MM.1S (cell line): Measurements from ENCODE around the gene DKK1.

Experiments used
- DNase-seq: peaks from one replicate; pipeline ENCODE4 v3.0.0-alpha.2; 2015
- H2AFZ ChIP-seq: fragments of 300-600 bp; sonication (generic); 2 replicates; pipeline ENCODE4 v1.6.0; 2016; ENCODE audit warnings: antibody characterized with exemption, low read length
- H3F3A ChIP-seq: fragments of 300-600 bp; sonication (generic); 2 replicates; pipeline ENCODE4 v1.6.1; 2016; ENCODE audit warnings: mild to moderate bottlenecking, antibody characterized with exemption, low read length, moderate library complexity, mixed read lengths; ENCODE audit not compliant: insufficient read depth
- H3K27ac ChIP-seq: fragments of 300-600 bp; sonication (generic); 2 replicates; pipeline ENCODE4 v1.5.1; 2016; ENCODE audit warnings: mild to moderate bottlenecking, low read length
- H3K27me3 ChIP-seq: fragments of 300-600 bp; sonication (generic); replicated peaks from 2 replicates; pipeline ENCODE4 v1.6.0; 2016; ENCODE audit warnings: low read length; ENCODE audit not compliant: insufficient read depth
- H3K36me3 ChIP-seq: fragments of 300-600 bp; sonication (generic); replicated peaks from 2 replicates; pipeline ENCODE4 v1.6.1; 2016; ENCODE audit warnings: mild to moderate bottlenecking, low read length, mixed read lengths; ENCODE audit not compliant: insufficient read depth
- H3K4me1 ChIP-seq: fragments of 300-600 bp; sonication (generic); 2 replicates; pipeline ENCODE4 v1.6.1; 2016; ENCODE audit warnings: low read length, mixed read lengths
- H3K4me2 ChIP-seq: fragments of 300-600 bp; sonication (generic); 2 replicates; pipeline ENCODE4 v1.6.0; 2016; ENCODE audit warnings: low read depth, low read length
- H3K4me3 ChIP-seq: fragments of 300-600 bp; sonication (generic); 2 replicates; pipeline ENCODE4 v1.5.1; 2016; ENCODE audit warnings: low read length, mixed read lengths
- H3K79me2 ChIP-seq: fragments of 300-600 bp; sonication (generic); 2 replicates; pipeline ENCODE4 v1.6.1; 2016; ENCODE audit warnings: mixed run types, low read length, mixed read lengths
- H3K9ac ChIP-seq: fragments of 300-600 bp; sonication (generic); 2 replicates; pipeline ENCODE4 v1.6.1; 2016; ENCODE audit warnings: low read length, mixed read lengths
- H3K9me2 ChIP-seq: fragments of 300-600 bp; sonication (generic); replicated peaks from 2 replicates; pipeline ENCODE4 v1.6.1; 2016; ENCODE audit warnings: mild to moderate bottlenecking, low read length, mixed read lengths; ENCODE audit not compliant: insufficient read depth
- H3K9me3 ChIP-seq: fragments of 300-600 bp; sonication (generic); replicated peaks from 2 replicates; pipeline ENCODE4 v1.6.1; 2016; ENCODE audit warnings: mild to moderate bottlenecking, low read length, mixed read lengths; ENCODE audit not compliant: insufficient read depth
- H4K20me1 ChIP-seq: fragments of 300-600 bp; sonication (generic); 2 replicates; pipeline ENCODE4 v1.6.1; 2016; ENCODE audit warnings: mild to moderate bottlenecking, low read length, moderate library complexity, mixed read lengths; ENCODE audit not compliant: insufficient read depth
- EZH2 ChIP-seq: fragments of 300-600 bp; sonication (generic); optimal IDR thresholded peaks from 2 replicates; pipeline ENCODE3; 2017; ENCODE audit warnings: low read depth, mild to moderate bottlenecking, antibody characterized with exemption, low read length, mixed read lengths
- EZH2phosphoT487 ChIP-seq: fragments of 300-600 bp; sonication (generic); IDR thresholded peaks from 2 replicates; pipeline ENCODE4 v1.6.1; 2018; ENCODE audit warnings: antibody characterized with exemption, low read length
- TF ChIP-seq, protein P1 (sequence below): fragments of 300-600 bp; sonication (generic); IDR thresholded peaks from 2 replicates; pipeline ENCODE4 v1.5.1; 2016; ENCODE audit warnings: antibody characterized with exemption, low read length, mixed read lengths

DKK1 gene

DNA sequence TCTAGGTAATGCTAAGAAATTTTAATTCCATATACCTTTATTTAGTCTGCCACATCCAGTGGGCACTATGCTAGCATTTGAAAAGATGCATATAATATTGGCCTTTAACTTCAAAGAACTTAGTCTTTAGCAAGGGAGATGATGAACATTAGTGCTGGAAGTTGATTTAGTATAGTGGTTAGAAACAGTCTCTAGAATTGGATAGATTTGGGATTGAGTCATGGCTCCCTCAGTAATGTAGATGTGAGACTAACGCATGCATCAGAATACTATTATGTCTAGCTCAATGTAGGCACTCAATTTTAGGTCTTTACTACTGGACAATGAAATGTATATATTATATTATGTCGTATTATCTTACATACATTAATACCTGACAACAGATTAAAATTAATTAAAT, 5.8 kb downstream of the DKK1 start:
- Histone ChIP-seq H4K20me1 (no peaks in the 10 kb centered on the region), H2AFZ (no peak overlapping the region), H3K79me2 (no peaks in the 10 kb centered on the region), H3K9me3 (no peaks in the 10 kb centered on the region), H3F3A (no peaks in the 10 kb centered on the region), H3K27ac (no peak overlapping the region), H3K4me3 (no peak overlapping the region), H3K36me3 (no peaks in the 10 kb centered on the region), H3K4me2 (no peak overlapping the region), H3K9me2 (no peaks in the 10 kb centered on the region), H3K9ac (no peak overlapping the region), H3K4me1 (peaks cover 3% of the 10 kb centered on the region; the same call in 1 of the 2 replicates), H3K27me3 (no peaks in the 10 kb centered on the region)
- TF ChIP-seq EZH2 (no peak), EZH2phosphoT487 (no peak)
- TF ChIP-seq, protein P1, sequence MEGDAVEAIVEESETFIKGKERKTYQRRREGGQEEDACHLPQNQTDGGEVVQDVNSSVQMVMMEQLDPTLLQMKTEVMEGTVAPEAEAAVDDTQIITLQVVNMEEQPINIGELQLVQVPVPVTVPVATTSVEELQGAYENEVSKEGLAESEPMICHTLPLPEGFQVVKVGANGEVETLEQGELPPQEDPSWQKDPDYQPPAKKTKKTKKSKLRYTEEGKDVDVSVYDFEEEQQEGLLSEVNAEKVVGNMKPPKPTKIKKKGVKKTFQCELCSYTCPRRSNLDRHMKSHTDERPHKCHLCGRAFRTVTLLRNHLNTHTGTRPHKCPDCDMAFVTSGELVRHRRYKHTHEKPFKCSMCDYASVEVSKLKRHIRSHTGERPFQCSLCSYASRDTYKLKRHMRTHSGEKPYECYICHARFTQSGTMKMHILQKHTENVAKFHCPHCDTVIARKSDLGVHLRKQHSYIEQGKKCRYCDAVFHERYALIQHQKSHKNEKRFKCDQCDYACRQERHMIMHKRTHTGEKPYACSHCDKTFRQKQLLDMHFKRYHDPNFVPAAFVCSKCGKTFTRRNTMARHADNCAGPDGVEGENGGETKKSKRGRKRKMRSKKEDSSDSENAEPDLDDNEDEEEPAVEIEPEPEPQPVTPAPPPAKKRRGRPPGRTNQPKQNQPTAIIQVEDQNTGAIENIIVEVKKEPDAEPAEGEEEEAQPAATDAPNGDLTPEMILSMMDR = no peak
- DNase-seq = no peak

DNA sequence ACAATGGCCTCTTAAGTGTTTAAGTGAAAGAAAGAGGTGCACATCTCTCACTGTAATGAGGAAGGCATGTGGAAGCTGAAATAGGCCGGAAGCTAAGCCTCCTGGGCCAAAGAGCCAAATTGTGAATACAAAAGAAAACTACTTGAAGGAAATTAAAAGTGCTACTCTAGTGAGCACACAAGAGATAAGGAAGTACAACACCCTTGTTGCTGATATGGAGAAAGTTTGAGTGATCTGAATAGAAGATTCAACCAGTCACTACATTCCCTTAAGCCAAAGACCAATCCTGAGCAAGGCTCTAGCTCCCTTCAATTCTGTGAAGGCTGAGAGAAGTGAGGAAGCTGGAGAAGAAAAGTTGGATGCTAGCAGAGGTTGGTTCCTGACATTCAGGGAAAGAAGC, 8.2 kb downstream of the DKK1 start:
- Histone ChIP-seq H3K27ac (no peak overlapping the region), H3K4me2 (no peak overlapping the region)

DNA sequence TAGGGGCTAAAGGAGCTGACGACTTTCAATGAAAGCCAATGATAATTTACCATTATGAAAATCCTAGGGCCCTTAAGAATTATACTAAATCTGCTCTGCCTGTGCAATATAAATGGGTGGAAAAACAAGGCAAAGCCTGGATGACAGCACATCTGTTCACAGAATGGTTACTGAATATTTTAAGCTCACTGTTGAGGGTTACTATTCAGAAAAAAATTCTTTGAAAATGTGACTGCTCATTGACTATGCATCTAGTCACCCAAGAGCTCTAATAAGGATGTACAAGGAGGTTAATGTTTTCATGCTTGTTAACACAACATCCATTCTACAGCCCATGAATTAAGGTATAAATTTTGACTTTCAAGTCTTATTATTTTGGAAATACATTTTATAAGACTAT, 8.9 kb downstream of the DKK1 start:
- no peak for DNase-seq
- no peaks in the 10 kb centered on the region for H3K9me3 ChIP-seq
- H2AFZ ChIP-seq = no peak overlapping the region
- no peaks in the 10 kb centered on the region for H3F3A ChIP-seq
- H4K20me1 ChIP-seq = no peaks in the 10 kb centered on the region
- no peak overlapping the region for H3K9ac ChIP-seq
- H3K4me2 ChIP-seq = no peak overlapping the region
- no peaks in the 10 kb centered on the region for H3K27me3 ChIP-seq
- no peak overlapping the region for H3K4me3 ChIP-seq
- H3K4me1 ChIP-seq = no peaks in the 10 kb centered on the region
- no peak overlapping the region for H3K27ac ChIP-seq
- TF ChIP-seq EZH2phosphoT487 (no peak), EZH2 (no peak)
- TF ChIP-seq, protein P1 = no peak
- H3K79me2 ChIP-seq = no peaks in the 10 kb centered on the region
- no peaks in the 10 kb centered on the region for H3K36me3 ChIP-seq
- no peaks in the 10 kb centered on the region for H3K9me2 ChIP-seq

More for the DNA sequence above, 8.2 kb downstream of the DKK1 start:
- Histone ChIP-seq H2AFZ (no peak overlapping the region), H3K4me3 (no peak overlapping the region), H3K27me3 (no peaks in the 10 kb centered on the region), H3K36me3 (no peaks in the 10 kb centered on the region), H3F3A (no peaks in the 10 kb centered on the region), H3K79me2 (no peaks in the 10 kb centered on the region), H3K9me2 (no peaks in the 10 kb centered on the region), H4K20me1 (no peaks in the 10 kb centered on the region), H3K4me1 (no peaks in the 10 kb centered on the region), H3K9me3 (no peaks in the 10 kb centered on the region), H3K9ac (no peak overlapping the region)
- TF ChIP-seq EZH2phosphoT487 (no peak), EZH2 (no peak)
- TF ChIP-seq, protein P1 = no peak
- DNase-seq = no peak
